Liver (tissue), 3 donors: ENCODE data around the gene LSM11.

Source experiments
- RAD21 ChIP-seq, 2 donors: IDR thresholded peaks; 2 replicates each; pipeline ENCODE4 v1.6.1; 2016; ENCODE audit warnings: antibody characterized with exemption in 2 of 2, mild to moderate bottlenecking in 2 of 2
- SP1 ChIP-seq: IDR thresholded peaks from 2 replicates; pipeline ENCODE4 v1.6.1; 2018; ENCODE audit warnings: antibody characterized with exemption, mild to moderate bottlenecking
- TF ChIP-seq, protein P1 (sequence below): fragments of 150-350 bp; IDR thresholded peaks from 2 replicates; pipeline ENCODE4 v1.5.1; 2017; ENCODE audit warnings: improper control_type of control experiment, low read depth, low read length; ENCODE audit not compliant: missing input control
- donor health status: healthy.
- donor health status: healthy.

DNA sequence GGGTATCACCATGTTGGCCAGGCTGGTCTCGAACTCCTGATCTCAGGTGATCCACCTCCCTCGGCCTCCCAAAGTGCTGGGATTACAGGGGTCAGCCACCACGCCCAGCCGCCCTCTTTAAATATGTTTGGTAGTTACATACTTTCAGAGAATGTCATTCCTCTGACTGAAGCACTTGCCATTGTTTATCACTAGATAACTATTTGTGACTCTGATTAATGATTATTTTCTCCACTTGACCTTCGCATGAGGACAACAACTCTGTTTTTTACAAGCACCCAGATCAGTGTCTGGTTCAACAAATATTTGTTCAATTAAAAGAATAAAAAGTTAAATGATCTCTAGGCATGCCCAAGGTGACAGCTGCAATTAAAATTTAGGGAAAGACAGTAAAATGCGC lies 59.2 kb downstream of the LSM11 start:
- TF ChIP-seq, protein P1, sequence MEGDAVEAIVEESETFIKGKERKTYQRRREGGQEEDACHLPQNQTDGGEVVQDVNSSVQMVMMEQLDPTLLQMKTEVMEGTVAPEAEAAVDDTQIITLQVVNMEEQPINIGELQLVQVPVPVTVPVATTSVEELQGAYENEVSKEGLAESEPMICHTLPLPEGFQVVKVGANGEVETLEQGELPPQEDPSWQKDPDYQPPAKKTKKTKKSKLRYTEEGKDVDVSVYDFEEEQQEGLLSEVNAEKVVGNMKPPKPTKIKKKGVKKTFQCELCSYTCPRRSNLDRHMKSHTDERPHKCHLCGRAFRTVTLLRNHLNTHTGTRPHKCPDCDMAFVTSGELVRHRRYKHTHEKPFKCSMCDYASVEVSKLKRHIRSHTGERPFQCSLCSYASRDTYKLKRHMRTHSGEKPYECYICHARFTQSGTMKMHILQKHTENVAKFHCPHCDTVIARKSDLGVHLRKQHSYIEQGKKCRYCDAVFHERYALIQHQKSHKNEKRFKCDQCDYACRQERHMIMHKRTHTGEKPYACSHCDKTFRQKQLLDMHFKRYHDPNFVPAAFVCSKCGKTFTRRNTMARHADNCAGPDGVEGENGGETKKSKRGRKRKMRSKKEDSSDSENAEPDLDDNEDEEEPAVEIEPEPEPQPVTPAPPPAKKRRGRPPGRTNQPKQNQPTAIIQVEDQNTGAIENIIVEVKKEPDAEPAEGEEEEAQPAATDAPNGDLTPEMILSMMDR = no peak
- TF ChIP-seq RAD21 (IDR thresholded peaks at IDR 0.05) (no peak), SP1 (no peak)
